Brain microvascular endothelial cell (primary cell): ENCODE results near the gene C1orf50.

Experiments
- DNase-seq: peaks from one replicate; pipeline ENCODE4 v3.0.0-alpha.2; 2020
- H3K27ac ChIP-seq: fragments of 250-450 bp; sonication (Bioruptor Pico); 2 replicates; pipeline ENCODE4 v1.5.1; 2020; ENCODE audit warnings: mild to moderate bottlenecking, moderate library complexity
- H3K27me3 ChIP-seq: fragments of 250-450 bp; sonication (Bioruptor Pico); replicated peaks from 2 replicates; pipeline ENCODE4 v1.5.1; 2020; ENCODE audit warnings: mild to moderate bottlenecking
- H3K36me3 ChIP-seq: fragments of 250-450 bp; sonication (Bioruptor Pico); replicated peaks from 2 replicates; pipeline ENCODE4 v1.5.1; 2020; ENCODE audit warnings: mild to moderate bottlenecking
- H3K4me3 ChIP-seq: 2 replicates; pipeline ENCODE4 v1.5.1; 2011; ENCODE audit warnings: low read depth, mild to moderate bottlenecking, control low read depth, low read length, moderate library complexity
- in situ Hi-C: cut with HindIII; loops from 2 replicates; pipeline ENCODE4 v1.10.0; 2017; ENCODE audit warnings: low sequenced_read_pairs, low pct_ligation_motif_present
- TF ChIP-seq, protein P1 (sequence below): IDR thresholded peaks from 2 replicates; pipeline ENCODE4 v1.5.1; 2011; ENCODE audit warnings: low read depth, mild to moderate bottlenecking, moderate library complexity, low read length, control low read depth, inconsistent platforms; ENCODE audit errors: missing control alignments

The C1orf50 gene

DNA sequence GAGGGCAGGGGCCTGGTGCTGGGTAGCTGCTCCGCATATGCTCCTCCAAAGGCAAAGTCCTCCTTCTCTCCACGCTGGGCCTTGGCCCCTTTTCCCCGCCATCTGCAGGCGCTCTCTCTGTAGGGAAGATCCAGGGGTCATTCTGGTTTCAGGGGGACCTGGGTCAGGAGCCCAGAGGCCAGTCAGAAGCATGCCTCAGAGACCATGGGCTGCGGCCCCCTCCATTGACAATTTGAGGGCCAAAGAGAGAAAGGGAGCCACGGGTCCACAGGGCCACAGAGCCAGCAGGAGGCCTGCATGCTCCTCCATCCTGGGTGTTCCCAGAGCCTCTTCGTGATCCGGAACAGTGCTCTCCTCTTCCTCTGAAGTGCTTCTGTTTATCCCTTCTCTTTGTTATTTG is 24.9 kb upstream of the C1orf50 start:
- peaks cover 18% of the 10 kb centered on the region for H3K36me3 ChIP-seq
- no peak overlapping the region for H3K27ac ChIP-seq
- H3K4me3 ChIP-seq: no peak overlapping the region
- in situ Hi-C loops: no loop called here
- TF ChIP-seq, protein P1, sequence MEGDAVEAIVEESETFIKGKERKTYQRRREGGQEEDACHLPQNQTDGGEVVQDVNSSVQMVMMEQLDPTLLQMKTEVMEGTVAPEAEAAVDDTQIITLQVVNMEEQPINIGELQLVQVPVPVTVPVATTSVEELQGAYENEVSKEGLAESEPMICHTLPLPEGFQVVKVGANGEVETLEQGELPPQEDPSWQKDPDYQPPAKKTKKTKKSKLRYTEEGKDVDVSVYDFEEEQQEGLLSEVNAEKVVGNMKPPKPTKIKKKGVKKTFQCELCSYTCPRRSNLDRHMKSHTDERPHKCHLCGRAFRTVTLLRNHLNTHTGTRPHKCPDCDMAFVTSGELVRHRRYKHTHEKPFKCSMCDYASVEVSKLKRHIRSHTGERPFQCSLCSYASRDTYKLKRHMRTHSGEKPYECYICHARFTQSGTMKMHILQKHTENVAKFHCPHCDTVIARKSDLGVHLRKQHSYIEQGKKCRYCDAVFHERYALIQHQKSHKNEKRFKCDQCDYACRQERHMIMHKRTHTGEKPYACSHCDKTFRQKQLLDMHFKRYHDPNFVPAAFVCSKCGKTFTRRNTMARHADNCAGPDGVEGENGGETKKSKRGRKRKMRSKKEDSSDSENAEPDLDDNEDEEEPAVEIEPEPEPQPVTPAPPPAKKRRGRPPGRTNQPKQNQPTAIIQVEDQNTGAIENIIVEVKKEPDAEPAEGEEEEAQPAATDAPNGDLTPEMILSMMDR: no peak
- no peaks in the 10 kb centered on the region for H3K27me3 ChIP-seq
- no peak for DNase-seq

DNA sequence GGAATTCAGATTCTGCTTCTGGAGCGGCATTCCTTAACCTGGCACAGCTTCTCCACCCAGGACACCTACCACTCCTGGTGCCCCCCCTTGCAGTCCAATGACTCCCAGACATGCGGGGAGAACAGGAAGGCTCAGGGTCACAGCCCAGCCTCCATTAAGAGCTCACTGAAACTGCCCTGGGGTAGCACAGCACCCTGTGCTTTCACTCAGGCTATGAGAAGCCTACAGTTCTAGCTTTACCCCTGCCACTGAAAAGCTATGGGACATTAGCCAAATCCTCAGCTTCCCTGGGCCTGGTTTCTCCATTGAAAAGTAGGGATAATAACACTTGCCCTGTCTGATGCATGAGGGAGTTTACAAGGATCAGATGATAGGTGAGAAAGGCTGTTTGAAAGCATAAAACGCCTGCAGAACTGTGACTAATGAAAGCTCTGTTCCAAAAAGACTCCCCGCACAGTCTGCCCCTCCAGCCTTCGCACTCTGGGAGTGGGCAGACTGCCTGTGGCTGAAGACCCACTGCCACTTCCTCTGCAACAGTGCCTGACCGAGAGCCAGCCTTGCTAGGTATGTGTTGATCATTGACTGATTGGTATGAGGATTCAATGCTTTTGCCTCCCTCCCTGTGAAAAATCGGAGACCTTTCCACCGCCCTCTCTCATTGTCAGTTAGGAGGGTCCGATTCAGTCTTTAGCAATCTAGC is 24.3 kb upstream of the C1orf50 start:
- Histone ChIP-seq H3K36me3 (peaks cover 24% of the 10 kb centered on the region), H3K27ac (no peak overlapping the region), H3K27me3 (no peaks in the 10 kb centered on the region), H3K4me3 (no peak overlapping the region)
- TF ChIP-seq, protein P1: no peak
- no peak for DNase-seq
- in situ Hi-C loops: no loop called here

DNA sequence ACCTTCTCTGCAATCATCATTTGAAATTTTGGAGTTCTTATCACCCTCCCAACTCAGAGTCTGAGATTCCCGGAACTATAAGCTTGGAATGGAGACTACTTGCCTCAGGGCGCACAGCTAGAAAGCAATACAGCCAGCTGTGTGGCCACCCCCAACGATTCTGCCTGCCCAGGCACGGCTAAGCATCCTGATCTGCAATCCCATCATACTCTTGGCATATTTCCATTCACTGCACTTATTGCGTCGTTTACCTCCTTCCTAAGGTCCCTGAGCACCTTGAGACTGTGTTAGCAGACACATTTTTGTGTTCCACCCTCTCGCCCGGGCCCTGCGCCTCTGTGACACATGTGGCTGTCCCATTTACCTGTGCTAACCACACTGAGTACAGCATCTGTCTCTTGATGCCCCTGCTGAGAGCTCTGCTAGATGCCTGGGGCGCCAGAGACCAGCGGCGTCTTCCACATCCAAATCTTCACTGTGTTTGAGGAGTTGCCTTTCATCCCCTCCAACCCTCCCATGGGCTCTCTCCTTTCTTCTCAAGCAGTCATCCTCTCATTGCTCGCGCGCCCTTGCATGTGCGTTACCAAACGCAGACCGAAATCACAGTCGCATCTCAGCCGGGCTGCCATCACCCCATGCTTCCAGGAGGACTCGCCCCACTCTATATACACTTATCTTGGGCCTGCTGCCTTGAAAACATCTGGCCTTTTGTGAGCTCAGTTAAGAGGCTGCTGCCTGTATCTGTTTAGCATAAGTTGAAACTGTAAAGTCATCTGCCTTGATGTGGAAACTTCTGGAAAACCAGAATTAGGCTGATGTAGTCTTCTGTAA is 23.5 kb upstream of the C1orf50 start:
- no peak overlapping the region for H3K27ac ChIP-seq
- no peak overlapping the region for H3K4me3 ChIP-seq
- in situ Hi-C loops: no loop called here
- TF ChIP-seq, protein P1: no peak
- no peaks in the 10 kb centered on the region for H3K27me3 ChIP-seq
- H3K36me3 ChIP-seq: peaks cover 31% of the 10 kb centered on the region
- DNase-seq: no peak

DNA sequence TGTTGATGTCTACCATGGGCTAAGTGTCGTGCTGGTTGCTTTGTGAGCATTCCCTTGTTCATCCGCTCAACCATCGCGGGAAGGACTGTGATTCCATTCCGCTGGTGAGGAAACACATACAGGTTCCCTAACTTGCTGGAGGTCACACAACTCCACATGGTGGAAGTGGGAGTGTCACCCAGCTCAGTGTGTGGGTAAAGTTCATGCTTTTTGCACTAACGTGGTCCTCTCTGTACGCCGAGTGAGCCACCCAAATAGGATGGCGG is 23.0 kb upstream of the C1orf50 start:
- no peak for DNase-seq
- TF ChIP-seq, protein P1: no peak
- in situ Hi-C loops: no loop called here
- no peaks in the 10 kb centered on the region for H3K27me3 ChIP-seq
- H3K27ac ChIP-seq: no peak overlapping the region
- peaks cover 36% of the 10 kb centered on the region for H3K36me3 ChIP-seq
- no peak overlapping the region for H3K4me3 ChIP-seq

DNA sequence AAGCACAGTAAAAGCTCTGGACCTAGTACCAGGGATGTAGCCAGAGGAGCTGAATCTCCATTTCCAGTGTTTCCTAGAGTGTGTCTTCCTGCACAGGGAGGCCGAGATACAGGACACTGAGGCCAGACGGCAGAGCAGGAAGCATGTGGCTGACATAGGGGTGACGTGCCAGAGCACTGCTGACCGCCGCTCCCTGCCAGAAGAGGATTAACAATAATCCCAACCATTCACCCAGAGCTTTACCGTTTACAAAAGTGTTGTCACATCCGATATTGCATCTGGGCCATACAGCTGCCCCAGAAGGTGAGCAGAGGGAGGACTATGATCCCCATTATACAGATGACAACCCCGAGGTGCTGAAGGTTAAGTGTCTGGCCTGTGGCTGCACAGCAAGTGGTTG is 21.2 kb upstream of the C1orf50 start:
- no peak for DNase-seq
- no peak overlapping the region for H3K4me3 ChIP-seq
- TF ChIP-seq, protein P1: no peak
- H3K36me3 ChIP-seq: peaks cover 47% of the 10 kb centered on the region
- no peak overlapping the region for H3K27ac ChIP-seq
- no peaks in the 10 kb centered on the region for H3K27me3 ChIP-seq
- in situ Hi-C loops: no loop called here
